22Rv1 (cell line): ENCODE results near the gene CDC14B.
"Not testable (repeated sequence)": the region's sequence is repeated elsewhere in the genome, so short reads cannot be mapped to it uniquely, and the experiment has no call there.

Experiments
- H3K27ac ChIP-seq: fragments of 450-650 bp; 2 replicates; pipeline ENCODE4 v1.5.1; 2017
- CTCF ChIP-seq: fragments of 450-650 bp; IDR thresholded peaks from 2 replicates; pipeline ENCODE4 v1.5.1; 2017; ENCODE audit warnings: mild to moderate bottlenecking
- ZFX ChIP-seq: fragments of 450-650 bp; IDR thresholded peaks from 2 replicates; pipeline ENCODE4 v1.6.1; 2017; ENCODE audit warnings: antibody characterized with exemption, borderline replicate concordance

Gene CDC14B

GRCh38 chr9:96603305-96604003 is 16.2 kb downstream of the CDC14B start:
- TF ChIP-seq ZFX: no peak
- no peak for TF ChIP-seq CTCF
- no peak overlapping the region for H3K27ac ChIP-seq

GRCh38 chr9:96599298-96599697 is 20.3 kb downstream of the CDC14B start:
- no peak overlapping the region for H3K27ac ChIP-seq
- TF ChIP-seq ZFX (no peak), CTCF (no peak)

- no peak for TF ChIP-seq CTCF
- TF ChIP-seq ZFX: no peak
- H3K27ac ChIP-seq: no peak overlapping the region
Measured at GRCh38 chr9:96596601-96597111, 23.0 kb downstream of the CDC14B start.

- no peak overlapping the region for H3K27ac ChIP-seq
- TF ChIP-seq ZFX (no peak), CTCF (no peak)
Measured at GRCh38 chr9:96587338-96588315, 32.0 kb downstream of the CDC14B start.

GRCh38 chr9:96585426-96585825 is 34.2 kb downstream of the CDC14B start:
- TF ChIP-seq CTCF: no peak
- TF ChIP-seq ZFX: no peak
- H3K27ac ChIP-seq: no peak overlapping the region

- H3K27ac ChIP-seq: not testable (repeated sequence)
Measured at GRCh38 chr9:96582199-96582598, 37.4 kb downstream of the CDC14B start.

- no peak overlapping the region for H3K27ac ChIP-seq
- TF ChIP-seq CTCF (no peak), ZFX (no peak)
Measured at GRCh38 chr9:96581786-96582185, 37.9 kb downstream of the CDC14B start.
